ENCODE results near the gene NTNG2.

GRCh38 chr9:132156262-132156661, 5.6 kb upstream of the NTNG2 start:
- no peak for TF ChIP-seq CTCF (IDR thresholded peaks at IDR 0.05)
- no peak for TF ChIP-seq POLR2A (IDR thresholded peaks at IDR 0.05)
